GM10266 (cell line): ENCODE results near the gene FAM193A.
"Not testable (repeated sequence)": the region's sequence is repeated elsewhere in the genome, so short reads cannot be mapped to it uniquely, and the experiment has no call there.

Source experiments
- DNase-seq: peaks from one replicate; pipeline ENCODE4 v3.0.0; 2012; ENCODE audit errors: extremely low spot score
- TF ChIP-seq, protein P1 (sequence below): IDR thresholded peaks from 2 replicates; pipeline ENCODE4 v1.5.1; 2012; ENCODE audit warnings: mild to moderate bottlenecking, low read depth; ENCODE audit not compliant: control insufficient read depth, insufficient read depth; ENCODE audit errors: missing control alignments

FAM193A gene

DNA sequence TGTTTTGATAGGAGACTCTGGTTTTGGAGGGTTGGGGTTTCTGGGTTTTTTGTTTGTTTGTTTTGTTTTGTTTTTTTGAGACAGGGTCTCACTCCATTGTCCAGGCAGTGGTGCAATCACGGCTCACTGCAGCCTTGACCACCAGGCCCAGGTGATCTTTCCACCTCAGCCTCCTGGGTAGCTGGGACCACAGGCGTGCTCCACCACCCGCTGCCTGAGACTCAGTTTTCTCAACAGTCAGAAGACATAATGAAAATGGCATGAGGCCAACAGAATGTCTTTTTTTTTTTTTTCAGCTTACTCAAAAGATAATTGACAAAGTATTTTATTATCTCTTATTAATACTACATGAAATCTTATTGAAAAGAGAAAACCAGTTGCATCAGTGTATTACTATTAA lies 187.3 kb downstream of the FAM193A start:
- no peak for DNase-seq
- TF ChIP-seq, protein P1, sequence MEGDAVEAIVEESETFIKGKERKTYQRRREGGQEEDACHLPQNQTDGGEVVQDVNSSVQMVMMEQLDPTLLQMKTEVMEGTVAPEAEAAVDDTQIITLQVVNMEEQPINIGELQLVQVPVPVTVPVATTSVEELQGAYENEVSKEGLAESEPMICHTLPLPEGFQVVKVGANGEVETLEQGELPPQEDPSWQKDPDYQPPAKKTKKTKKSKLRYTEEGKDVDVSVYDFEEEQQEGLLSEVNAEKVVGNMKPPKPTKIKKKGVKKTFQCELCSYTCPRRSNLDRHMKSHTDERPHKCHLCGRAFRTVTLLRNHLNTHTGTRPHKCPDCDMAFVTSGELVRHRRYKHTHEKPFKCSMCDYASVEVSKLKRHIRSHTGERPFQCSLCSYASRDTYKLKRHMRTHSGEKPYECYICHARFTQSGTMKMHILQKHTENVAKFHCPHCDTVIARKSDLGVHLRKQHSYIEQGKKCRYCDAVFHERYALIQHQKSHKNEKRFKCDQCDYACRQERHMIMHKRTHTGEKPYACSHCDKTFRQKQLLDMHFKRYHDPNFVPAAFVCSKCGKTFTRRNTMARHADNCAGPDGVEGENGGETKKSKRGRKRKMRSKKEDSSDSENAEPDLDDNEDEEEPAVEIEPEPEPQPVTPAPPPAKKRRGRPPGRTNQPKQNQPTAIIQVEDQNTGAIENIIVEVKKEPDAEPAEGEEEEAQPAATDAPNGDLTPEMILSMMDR = no peak

DNA sequence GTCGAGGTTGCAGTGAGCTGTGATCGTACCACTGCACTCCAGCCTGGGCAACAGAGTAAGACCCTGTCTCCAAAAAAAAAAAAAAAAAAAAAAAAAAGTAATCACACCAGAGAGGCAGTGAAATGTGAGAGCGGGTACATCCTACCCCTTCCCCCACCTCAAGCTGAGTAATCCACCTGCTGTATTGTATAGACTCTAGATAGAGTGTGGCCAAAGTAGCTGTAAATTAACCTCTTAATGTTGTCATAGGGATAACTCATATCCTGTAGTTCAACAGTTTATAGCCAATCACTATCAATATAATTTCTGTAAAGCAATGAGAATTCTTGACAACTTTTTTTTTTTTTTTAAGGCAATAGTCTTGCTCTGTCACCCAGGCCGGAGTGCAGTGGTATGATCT lies 188.9 kb downstream of the FAM193A start:
- DNase-seq = no peak
- TF ChIP-seq, protein P1 = no peak

DNA sequence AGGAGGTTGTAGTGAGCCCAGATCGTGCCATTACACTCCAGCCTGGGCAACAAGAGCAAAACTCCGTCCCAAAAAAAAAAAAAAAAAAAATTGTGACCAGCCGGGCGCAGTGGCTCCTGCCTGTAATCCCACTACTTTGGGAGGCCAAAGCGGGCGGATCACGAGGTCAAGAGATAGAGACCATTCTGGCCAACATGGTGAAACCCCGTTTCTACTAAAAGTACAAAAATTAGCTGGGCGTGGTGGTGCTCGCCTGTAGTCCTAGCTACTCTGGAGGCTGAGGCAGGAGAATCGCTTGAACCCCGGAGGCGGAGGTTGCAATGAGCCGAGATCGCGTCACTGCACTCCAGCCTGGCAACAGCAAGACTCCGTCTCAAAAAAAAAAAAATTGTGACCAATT lies 190.4 kb downstream of the FAM193A start:
- not testable (repeated sequence) for DNase-seq

DNA sequence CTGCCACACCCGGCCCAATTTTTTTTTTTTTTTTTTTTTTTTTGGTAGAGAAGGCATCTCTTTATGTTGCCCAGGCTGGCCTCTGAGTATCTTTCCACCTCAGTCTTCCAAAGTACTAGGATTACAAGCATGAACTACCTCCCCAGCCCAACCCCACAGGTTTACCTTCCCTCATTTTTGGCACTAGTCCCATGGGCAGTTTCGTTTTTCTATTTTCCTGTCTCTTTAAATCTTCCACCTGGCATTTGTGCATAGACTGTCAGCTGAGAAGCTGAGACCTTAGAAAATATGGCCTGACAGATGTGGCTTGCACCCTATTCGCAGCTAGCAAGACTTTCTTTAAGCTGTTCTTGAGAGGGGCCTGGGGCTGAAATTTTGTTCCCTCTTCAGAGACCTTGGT lies 191.8 kb downstream of the FAM193A start:
- DNase-seq = no peak
- TF ChIP-seq, protein P1 = no peak

DNA sequence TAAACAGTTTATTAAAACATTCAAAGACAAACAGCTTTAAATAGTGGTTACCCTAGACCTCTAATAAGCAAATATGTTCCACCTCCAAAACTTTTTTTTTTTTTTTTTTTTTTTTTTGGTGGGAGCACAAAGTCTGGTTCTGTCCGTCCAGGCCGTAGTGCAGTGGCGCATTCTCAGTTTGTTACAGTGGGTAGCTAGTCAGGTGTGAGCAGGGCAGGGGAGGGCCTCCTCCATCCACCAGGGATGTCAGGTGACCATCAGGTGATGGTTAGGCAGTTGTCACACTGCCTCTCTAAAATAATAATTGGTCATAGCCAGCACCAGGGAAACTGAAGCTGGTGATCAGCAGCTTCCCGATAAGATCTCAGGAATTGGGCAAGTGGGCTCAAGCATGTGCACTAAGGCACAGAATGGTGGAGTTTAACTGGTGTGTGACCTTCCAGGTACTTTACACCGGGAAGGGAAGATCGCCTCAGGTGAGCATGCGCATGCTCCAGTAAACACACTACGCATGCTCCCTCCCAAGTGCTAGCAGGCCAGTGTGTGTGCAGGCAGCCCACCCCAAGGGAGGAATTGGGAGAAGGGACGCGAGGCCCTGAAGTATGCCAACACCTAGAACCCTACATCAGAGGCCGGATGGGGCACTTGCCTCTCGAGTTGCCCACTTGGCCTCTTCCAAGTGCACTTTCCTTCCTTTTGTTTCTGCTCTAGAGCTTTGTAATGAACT lies 192.5 kb downstream of the FAM193A start:
- TF ChIP-seq, protein P1 = no peak
- no peak for DNase-seq

DNA sequence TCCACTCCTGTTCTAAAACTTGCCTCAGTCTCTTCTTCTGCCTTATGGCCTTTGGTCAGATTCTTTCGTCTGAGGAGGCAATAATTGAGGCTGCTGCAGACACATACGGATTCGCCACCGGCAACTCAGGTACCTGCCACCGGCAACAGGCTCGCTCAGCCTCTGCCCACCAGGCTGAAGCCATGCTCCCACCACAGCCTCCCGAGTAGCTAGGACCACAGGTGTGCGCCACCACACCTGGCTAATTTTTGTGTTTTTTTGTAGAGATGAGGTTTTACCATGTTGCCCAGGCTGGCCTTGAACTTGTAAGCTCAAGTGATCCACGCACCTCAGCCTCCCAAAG lies 193.1 kb downstream of the FAM193A start:
- no peak for DNase-seq
- TF ChIP-seq, protein P1 = no peak

DNA sequence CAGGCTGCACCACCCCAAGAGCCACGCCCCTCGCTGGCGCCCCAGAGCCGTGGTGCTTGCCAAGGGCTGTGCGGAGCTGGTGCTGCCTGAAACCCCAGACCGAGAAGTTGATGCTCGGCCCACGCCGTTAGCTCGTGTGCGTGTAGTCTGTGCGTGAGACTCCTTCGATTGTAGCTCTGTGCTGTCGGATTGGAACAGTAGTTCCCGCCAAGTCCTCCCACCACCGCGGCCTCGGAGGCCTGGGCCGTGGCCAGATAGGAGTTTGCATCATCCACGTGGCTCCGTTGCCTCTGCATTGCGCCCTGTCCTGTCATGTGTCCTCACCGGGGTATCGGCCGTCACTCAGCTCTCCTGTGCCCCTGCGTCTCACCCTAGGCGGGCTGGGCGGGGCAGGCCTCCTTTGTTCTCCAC lies 195.5 kb downstream of the FAM193A start:
- TF ChIP-seq, protein P1 = no peak
- no peak for DNase-seq

DNA sequence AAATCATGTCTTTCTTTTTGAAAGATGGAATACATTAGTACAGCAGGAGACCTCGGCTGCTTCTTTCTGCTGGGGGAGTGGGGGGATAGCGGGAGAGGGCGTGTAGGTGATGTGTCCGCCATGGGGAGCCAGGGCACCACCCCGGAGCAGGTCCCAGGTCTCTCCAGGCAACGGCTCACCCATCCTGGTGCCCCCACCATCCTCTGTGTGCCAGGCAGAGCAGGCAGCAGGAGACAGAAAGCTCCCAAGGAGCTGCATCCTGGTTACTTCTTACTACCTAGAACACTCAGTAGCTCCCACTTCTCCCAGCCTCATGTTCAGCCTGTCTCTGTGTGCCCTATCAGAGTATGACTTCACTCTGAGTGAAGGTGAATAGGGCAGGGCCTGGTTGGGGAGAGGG lies 196.1 kb downstream of the FAM193A start:
- TF ChIP-seq, protein P1 = no peak
- DNase-seq = no peak
